K562 (cell line): Measurements from ENCODE around the gene NOD1. TPM values are rescaled to one million over a fixed set of nuclear protein-coding genes. Genes with fewer than 3 reads are reported as not detected.

Experiments
- CBFA2T2 ChIP-seq: fragments of 450-650 bp; conservative IDR thresholded peaks from 2 replicates; pipeline ENCODE4 v1.6.1; 2017; ENCODE audit warnings: mild to moderate bottlenecking
- CCNT2 ChIP-seq: IDR thresholded peaks from 2 replicates; pipeline ENCODE4 v1.6.1; 2011; ENCODE audit warnings: borderline replicate concordance, low read depth, mild to moderate bottlenecking, moderate library complexity, mixed read lengths, low read length; ENCODE audit not compliant: insufficient read length; ENCODE audit errors: extremely low read depth
- HMG20B ChIP-seq: fragments of 250-450 bp; sonication (Bioruptor Pico); IDR thresholded peaks from 2 replicates; pipeline ENCODE4 v1.5.0; 2021; ENCODE audit warnings: mild to moderate bottlenecking
- IFI16 ChIP-seq: fragments of 250-450 bp; sonication (Bioruptor Pico); IDR thresholded peaks from 2 replicates; pipeline ENCODE4 v2.1.2; 2022; ENCODE audit warnings: mild to moderate bottlenecking, inconsistent platforms
- POLR2AphosphoS5 ChIP-seq: IDR thresholded peaks from 2 replicates; pipeline ENCODE4 v1.6.1; 2011; ENCODE audit warnings: mild to moderate bottlenecking, low read depth, low read length, moderate library complexity; ENCODE audit not compliant: control insufficient read depth, insufficient read depth
- PRMT5 ChIP-seq: sonication (generic); formaldehyde crosslinking; IDR thresholded peaks from 2 replicates; pipeline ENCODE4 v1.5.0; 2020; ENCODE audit warnings: missing genetic modification reagents
- RFX1 ChIP-seq: fragments of 450-650 bp; IDR thresholded peaks from 2 replicates; pipeline ENCODE4 v1.6.1; 2016; ENCODE audit warnings: mild to moderate bottlenecking, moderate library complexity
- ZNF174 ChIP-seq: fragments of 250-450 bp; sonication (Bioruptor Pico); IDR thresholded peaks from 2 replicates; pipeline ENCODE4 v1.4.0; 2020; ENCODE audit warnings: mild to moderate bottlenecking
- ZNF583 ChIP-seq: fragments of 250-450 bp; sonication (Bioruptor Pico); IDR thresholded peaks from 2 replicates; pipeline ENCODE4 v1.4.0; 2020
- ZNF696 ChIP-seq: fragments of 250-450 bp; sonication (Bioruptor Pico); conservative IDR thresholded peaks from 2 replicates; pipeline ENCODE4 v1.4.0; 2020; ENCODE audit warnings: mild to moderate bottlenecking, moderate library complexity
- polyA plus RNA-seq, 8 experiments: library from polyadenylated mRNA; depleted of rRNA in 4 of 8; stranded (reverse) in 5 of 8; unstranded in 3 of 8; fragments of >200 nt; fragmentation: Nextera tagmentation in 2 of 8; fragmentation: Illumina TruSeq in 1 of 8; extraction: Ambion mirVana in 2 of 8; extraction: Trizol in 1 of 8; gene quantifications; 2 replicates each; pipeline versions ENCODE4 v1.2.1 to v1.2.3, GENCODE V29; 2011 to 2014; ENCODE audit warnings: inconsistent platforms in 1 of 8, missing spikeins in 1 of 8
- total RNA-seq, 7 experiments: library from RNA; depleted of rRNA in 6 of 7; stranded (reverse); fragments of >200 nt in 6 of 7; fragmentation: Illumina TruSeq in 2 of 7; extraction: Trizol in 2 of 7; gene quantifications; 2 replicates each; pipeline versions ENCODE4 v1.2.1 to v1.2.3, GENCODE V29; 2011 to 2021; ENCODE audit warnings: low replicate concordance in 1 of 7
- TF ChIP-seq, protein P1 (sequence below): fragments of 250-450 bp; sonication (Bioruptor Pico); IDR thresholded peaks from 2 replicates; pipeline ENCODE4 v1.5.0; 2021
- TF ChIP-seq, protein P2 (sequence below): sonication (generic); formaldehyde crosslinking; IDR thresholded peaks from 2 replicates; pipeline ENCODE4 v1.8.0; 2022; ENCODE audit warnings: mild to moderate bottlenecking, missing genetic modification reagents, borderline replicate concordance
- TF ChIP-seq, protein P3 (sequence below): IDR thresholded peaks from 3 replicates; pipeline ENCODE4 v1.6.1; 2011; ENCODE audit warnings: borderline replicate concordance, mild to moderate bottlenecking, moderate library complexity; ENCODE audit not compliant: insufficient read length; ENCODE audit errors: extremely low read depth
- TF ChIP-seq, protein P4 (sequence below): fragments of 250-450 bp; sonication (Bioruptor Pico); IDR thresholded peaks from 2 replicates; pipeline ENCODE4 v1.5.0; 2021; ENCODE audit warnings: mild to moderate bottlenecking, moderate library complexity
- TF ChIP-seq, protein P5 (sequence below): fragments of 450-650 bp; formaldehyde crosslinking; conservative IDR thresholded peaks from 2 replicates; pipeline ENCODE4 v1.4.0; 2022; ENCODE audit warnings: mild to moderate bottlenecking, missing genetic modification characterization

NOD1 gene
- total and polyA plus RNA-seq, 9 of the 15 experiments (the other 6 are each of a cell fraction or from before 2014, with no cell fraction given), result 0.34 to 7.1 (median 4.7) TPM

DNA sequence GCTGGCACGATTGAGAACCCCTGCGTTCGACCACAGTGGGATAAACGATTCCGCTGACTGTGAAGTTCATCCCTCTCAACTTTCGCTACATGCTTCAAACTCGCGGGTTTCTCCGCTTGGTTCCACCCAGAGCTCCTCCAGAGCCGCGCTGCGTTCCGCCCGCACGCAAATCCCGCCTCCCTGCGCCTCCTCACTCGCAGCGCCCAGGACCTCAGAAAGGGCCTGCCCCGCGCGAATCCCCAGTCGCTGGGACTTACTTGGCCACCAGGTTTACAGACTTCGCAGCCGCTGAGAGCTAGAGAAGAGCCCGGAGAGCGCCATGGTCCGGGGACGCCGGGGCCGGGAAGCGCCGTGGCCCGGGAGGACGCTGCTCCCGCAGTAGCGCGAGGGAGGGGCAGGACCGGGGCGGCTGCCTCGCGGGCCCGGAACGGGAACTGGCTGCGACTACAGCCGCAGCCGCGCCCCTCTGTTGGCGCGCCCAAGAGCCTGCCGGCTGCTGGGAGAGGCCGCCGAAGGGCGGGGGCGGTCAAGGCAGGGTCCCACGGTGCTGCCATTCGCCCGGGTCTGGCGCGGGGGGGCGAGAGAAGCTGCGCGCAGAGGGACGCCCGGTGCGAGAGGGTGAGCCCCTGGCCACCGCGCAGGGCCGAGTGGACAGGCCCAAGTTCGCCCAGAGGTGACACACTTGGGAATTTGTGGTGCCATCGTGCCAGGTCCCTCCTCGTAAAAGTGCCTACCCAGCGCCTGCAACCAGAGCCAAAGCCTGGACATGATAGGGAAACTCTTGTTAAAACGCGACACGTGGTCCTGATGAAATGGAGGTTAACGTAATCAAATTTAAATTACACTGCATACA, at the start of gene NOD1 (continued):
- TF ChIP-seq, protein P1, sequence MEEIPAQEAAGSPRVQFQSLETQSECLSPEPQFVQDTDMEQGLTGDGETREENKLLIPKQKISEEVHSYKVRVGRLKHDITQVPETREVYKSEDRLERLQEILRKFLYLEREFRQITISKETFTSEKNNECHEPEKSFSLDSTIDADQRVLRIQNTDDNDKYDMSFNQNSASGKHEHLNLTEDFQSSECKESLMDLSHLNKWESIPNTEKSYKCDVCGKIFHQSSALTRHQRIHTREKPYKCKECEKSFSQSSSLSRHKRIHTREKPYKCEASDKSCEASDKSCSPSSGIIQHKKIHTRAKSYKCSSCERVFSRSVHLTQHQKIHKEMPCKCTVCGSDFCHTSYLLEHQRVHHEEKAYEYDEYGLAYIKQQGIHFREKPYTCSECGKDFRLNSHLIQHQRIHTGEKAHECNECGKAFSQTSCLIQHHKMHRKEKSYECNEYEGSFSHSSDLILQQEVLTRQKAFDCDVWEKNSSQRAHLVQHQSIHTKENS (CRISPR knock-in tag), result no peak
- TF ChIP-seq, protein P2, sequence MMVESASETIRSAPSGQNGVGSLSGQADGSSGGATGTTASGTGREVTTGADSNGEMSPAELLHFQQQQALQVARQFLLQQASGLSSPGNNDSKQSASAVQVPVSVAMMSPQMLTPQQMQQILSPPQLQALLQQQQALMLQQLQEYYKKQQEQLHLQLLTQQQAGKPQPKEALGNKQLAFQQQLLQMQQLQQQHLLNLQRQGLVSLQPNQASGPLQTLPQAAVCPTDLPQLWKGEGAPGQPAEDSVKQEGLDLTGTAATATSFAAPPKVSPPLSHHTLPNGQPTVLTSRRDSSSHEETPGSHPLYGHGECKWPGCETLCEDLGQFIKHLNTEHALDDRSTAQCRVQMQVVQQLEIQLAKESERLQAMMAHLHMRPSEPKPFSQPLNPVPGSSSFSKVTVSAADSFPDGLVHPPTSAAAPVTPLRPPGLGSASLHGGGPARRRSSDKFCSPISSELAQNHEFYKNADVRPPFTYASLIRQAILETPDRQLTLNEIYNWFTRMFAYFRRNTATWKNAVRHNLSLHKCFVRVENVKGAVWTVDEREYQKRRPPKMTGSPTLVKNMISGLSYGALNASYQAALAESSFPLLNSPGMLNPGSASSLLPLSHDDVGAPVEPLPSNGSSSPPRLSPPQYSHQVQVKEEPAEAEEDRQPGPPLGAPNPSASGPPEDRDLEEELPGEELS (CRISPR knock-in tag), result peak; percentile 65; the same call in 1 of the 2 replicates
- TF ChIP-seq ZNF583 (CRISPR knock-in tag) (peak; percentile 66; the same call in 1 of the 2 replicates), POLR2AphosphoS5 (peak; percentile 48), CBFA2T2 (no peak), ZNF174 (CRISPR knock-in tag) (no peak), HMG20B (CRISPR knock-in tag) (no peak), ZNF696 (CRISPR knock-in tag) (no peak), PRMT5 (no peak), CCNT2 (peak; percentile 85), IFI16 (CRISPR knock-in tag) (no peak), RFX1 (no peak)
- TF ChIP-seq, protein P3, sequence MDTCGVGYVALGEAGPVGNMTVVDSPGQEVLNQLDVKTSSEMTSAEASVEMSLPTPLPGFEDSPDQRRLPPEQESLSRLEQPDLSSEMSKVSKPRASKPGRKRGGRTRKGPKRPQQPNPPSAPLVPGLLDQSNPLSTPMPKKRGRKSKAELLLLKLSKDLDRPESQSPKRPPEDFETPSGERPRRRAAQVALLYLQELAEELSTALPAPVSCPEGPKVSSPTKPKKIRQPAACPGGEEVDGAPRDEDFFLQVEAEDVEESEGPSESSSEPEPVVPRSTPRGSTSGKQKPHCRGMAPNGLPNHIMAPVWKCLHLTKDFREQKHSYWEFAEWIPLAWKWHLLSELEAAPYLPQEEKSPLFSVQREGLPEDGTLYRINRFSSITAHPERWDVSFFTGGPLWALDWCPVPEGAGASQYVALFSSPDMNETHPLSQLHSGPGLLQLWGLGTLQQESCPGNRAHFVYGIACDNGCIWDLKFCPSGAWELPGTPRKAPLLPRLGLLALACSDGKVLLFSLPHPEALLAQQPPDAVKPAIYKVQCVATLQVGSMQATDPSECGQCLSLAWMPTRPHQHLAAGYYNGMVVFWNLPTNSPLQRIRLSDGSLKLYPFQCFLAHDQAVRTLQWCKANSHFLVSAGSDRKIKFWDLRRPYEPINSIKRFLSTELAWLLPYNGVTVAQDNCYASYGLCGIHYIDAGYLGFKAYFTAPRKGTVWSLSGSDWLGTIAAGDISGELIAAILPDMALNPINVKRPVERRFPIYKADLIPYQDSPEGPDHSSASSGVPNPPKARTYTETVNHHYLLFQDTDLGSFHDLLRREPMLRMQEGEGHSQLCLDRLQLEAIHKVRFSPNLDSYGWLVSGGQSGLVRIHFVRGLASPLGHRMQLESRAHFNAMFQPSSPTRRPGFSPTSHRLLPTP, result no peak
- TF ChIP-seq, protein P4, sequence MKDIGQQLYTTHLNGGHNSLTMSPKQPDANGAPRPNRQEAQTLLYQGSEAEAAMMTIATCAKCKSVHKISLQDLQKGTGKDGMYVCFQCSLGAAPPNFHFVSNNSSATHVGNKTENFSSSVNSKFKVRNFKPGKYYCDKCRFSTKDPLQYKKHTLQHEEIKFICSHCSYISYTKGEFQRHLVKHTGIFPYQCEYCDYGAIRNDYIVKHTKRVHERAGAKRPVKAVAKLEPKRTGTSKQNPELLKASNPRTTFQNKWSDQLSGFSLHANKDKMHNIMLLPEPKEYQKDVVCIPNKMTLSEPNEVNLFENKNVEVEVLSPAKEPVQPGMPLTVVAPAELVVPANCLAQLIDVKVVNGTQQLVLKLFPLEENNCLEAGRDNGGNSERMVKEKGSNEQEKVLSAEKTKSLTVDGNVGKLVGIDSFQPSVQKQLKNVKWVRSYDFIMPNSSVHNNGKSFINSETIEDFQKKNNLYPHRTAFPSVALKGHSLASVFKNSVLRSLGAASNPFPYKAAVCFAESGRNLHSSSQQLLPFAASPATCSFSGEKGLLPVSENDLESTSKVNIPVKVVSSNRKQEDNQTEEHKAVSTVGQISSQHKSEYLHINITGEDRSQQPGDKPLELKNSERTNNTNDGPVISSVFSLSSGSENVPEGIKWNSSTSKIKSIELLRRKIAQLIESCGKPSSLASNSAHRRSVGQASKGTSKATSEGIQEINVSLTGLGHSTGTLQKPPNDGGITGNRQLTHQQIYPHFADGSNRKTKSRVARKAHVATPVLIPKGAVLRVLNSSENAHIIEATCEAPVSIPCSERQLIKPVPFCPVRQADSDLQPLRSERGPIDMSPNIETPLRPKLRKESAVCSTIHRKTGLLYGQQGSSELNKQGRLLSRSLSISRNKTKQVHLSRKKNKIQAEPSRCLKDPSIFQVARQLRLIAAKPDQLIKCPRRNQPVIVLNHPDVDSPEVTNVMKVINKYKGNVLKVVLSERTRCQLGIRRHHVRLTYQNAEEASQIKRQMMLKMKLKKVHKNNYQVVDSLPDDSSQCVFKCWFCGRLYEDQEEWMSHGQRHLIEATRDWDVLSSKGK (CRISPR knock-in tag), result no peak
- TF ChIP-seq, protein P5, sequence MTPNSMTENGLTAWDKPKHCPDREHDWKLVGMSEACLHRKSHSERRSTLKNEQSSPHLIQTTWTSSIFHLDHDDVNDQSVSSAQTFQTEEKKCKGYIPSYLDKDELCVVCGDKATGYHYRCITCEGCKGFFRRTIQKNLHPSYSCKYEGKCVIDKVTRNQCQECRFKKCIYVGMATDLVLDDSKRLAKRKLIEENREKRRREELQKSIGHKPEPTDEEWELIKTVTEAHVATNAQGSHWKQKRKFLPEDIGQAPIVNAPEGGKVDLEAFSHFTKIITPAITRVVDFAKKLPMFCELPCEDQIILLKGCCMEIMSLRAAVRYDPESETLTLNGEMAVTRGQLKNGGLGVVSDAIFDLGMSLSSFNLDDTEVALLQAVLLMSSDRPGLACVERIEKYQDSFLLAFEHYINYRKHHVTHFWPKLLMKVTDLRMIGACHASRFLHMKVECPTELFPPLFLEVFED (CRISPR knock-in tag), result no peak
